ENCODE results near the gene TADA2B. TPM values are rescaled to one million over a fixed set of nuclear protein-coding genes. Genes with fewer than 3 reads are reported as not detected.

The TADA2B gene
- total RNA-seq, 1 experiment from 2014 or later: 29.5 TPM

- no peaks in the 10 kb centered on the region for H3K27me3 Mint-ChIP-seq (ENCODE audit: insufficient read depth, unreplicated experiment)
- H3K27ac Mint-ChIP-seq (ENCODE audit: low read depth, unreplicated experiment): no peak overlapping the region
- no peak overlapping the region for H3K4me3 Mint-ChIP-seq (ENCODE audit: unreplicated experiment)
- H3K4me1 Mint-ChIP-seq (ENCODE audit: insufficient read depth, unreplicated experiment): peaks cover 5% of the 10 kb centered on the region
- CTCF ChIA-PET: interaction anchor here (0.7 kb wide), 1 partner anchor 43 kb away, joined by 5 read pairs; no protein-coding TSS in a partner anchor
- no peaks in the 10 kb centered on the region for H3K9me3 Mint-ChIP-seq (ENCODE audit: unreplicated experiment)
- peaks cover 73% of the 10 kb centered on the region for H3K36me3 Mint-ChIP-seq (ENCODE audit: insufficient read depth, unreplicated experiment)
- no peak for DNase-seq (ENCODE audit: unreplicated experiment)
- POLR2A ChIA-PET: no interaction called here
- TF ChIP-seq CTCF (IDR thresholded peaks at IDR 0.05; ENCODE audit: unreplicated experiment): no peak
- intact Hi-C loops (cut with micrococcal nuclease): no loop called here
- no TSS peak for BruUV-seq (replicated peaks)
Measured at GRCh38 chr4:7027284-7027683, 15.9 kb upstream of the TADA2B start.

GRCh38 chr4:7027913-7028312 is 15.3 kb upstream of the TADA2B start:
- Mint-ChIP-seq H3K27ac (ENCODE audit: low read depth, unreplicated experiment) (no peak overlapping the region), H3K27me3 (ENCODE audit: insufficient read depth, unreplicated experiment) (no peaks in the 10 kb centered on the region), H3K9me3 (ENCODE audit: unreplicated experiment) (no peaks in the 10 kb centered on the region), H3K4me1 (ENCODE audit: insufficient read depth, unreplicated experiment) (no peaks in the 10 kb centered on the region), H3K36me3 (ENCODE audit: insufficient read depth, unreplicated experiment) (peaks cover 75% of the 10 kb centered on the region), H3K4me3 (ENCODE audit: unreplicated experiment) (no peak overlapping the region)
- POLR2A ChIA-PET: no interaction called here
- CTCF ChIA-PET: no interaction called here
- TF ChIP-seq CTCF (IDR thresholded peaks at IDR 0.05; ENCODE audit: unreplicated experiment): no peak
- BruUV-seq (replicated peaks): no TSS peak
- no peak for DNase-seq (ENCODE audit: unreplicated experiment)
- intact Hi-C loops (cut with micrococcal nuclease): no loop called here

GRCh38 chr4:7029212-7029611 is 14.0 kb upstream of the TADA2B start:
- BruUV-seq (replicated peaks): no TSS peak
- DNase-seq (ENCODE audit: unreplicated experiment): no peak
- Mint-ChIP-seq H3K27ac (ENCODE audit: low read depth, unreplicated experiment) (no peak overlapping the region), H3K4me3 (ENCODE audit: unreplicated experiment) (no peak overlapping the region), H3K27me3 (ENCODE audit: insufficient read depth, unreplicated experiment) (no peaks in the 10 kb centered on the region), H3K9me3 (ENCODE audit: unreplicated experiment) (no peaks in the 10 kb centered on the region), H3K36me3 (ENCODE audit: insufficient read depth, unreplicated experiment) (peaks cover 74% of the 10 kb centered on the region), H3K4me1 (ENCODE audit: insufficient read depth, unreplicated experiment) (no peaks in the 10 kb centered on the region)
- ChIA-PET POLR2A (no interaction called here), CTCF (no interaction called here)
- intact Hi-C loops (cut with micrococcal nuclease): no loop called here
- TF ChIP-seq CTCF (IDR thresholded peaks at IDR 0.05; ENCODE audit: unreplicated experiment): no peak

GRCh38 chr4:7029921-7030320 is 13.3 kb upstream of the TADA2B start:
- H3K27ac Mint-ChIP-seq (ENCODE audit: low read depth, unreplicated experiment): peak overlapping the region; percentile 75
- no peaks in the 10 kb centered on the region for H3K27me3 Mint-ChIP-seq (ENCODE audit: insufficient read depth, unreplicated experiment)
- no peak overlapping the region for H3K4me3 Mint-ChIP-seq (ENCODE audit: unreplicated experiment)
- peaks cover 71% of the 10 kb centered on the region for H3K36me3 Mint-ChIP-seq (ENCODE audit: insufficient read depth, unreplicated experiment)
- CTCF ChIA-PET: interaction anchor here (1.5 kb wide), 1 partner anchor 41 kb away, joined by 4 read pairs; no protein-coding TSS in a partner anchor
- no peaks in the 10 kb centered on the region for H3K4me1 Mint-ChIP-seq (ENCODE audit: insufficient read depth, unreplicated experiment)
- no peaks in the 10 kb centered on the region for H3K9me3 Mint-ChIP-seq (ENCODE audit: unreplicated experiment)
- intact Hi-C loops (cut with micrococcal nuclease): no loop called here
- no peak for DNase-seq (ENCODE audit: unreplicated experiment)
- POLR2A ChIA-PET: interaction anchor here (2.0 kb wide), 1 partner anchor 13 kb away, joined by 8 read pairs; the partner anchor contains the start of gene TADA2B
- no TSS peak for BruUV-seq (replicated peaks)
- TF ChIP-seq CTCF (IDR thresholded peaks at IDR 0.05; ENCODE audit: unreplicated experiment): no peak
